HepG2 (cell line): ENCODE measurements around the gene KIAA1191. TPM values are rescaled to one million over a fixed set of nuclear protein-coding genes. Genes with fewer than 3 reads are reported as not detected.
A peak's percentile ranks its signal among the peaks of the same experiment; 100 is the strongest.

Experiments
- ATF7 ChIP-seq, 2 experiments: fragments of 450-650 bp in 1 of 2; sonication (generic) in 1 of 2; formaldehyde crosslinking in 1 of 2; IDR thresholded peaks; 2 replicates each; pipeline versions ENCODE4 v1.4.0 to v1.6.1; 2016 to 2020; ENCODE audit warnings: antibody characterized with exemption in 1 of 2, mild to moderate bottlenecking in 1 of 2, missing genetic modification reagents in 1 of 2
- MBD4 ChIP-seq: IDR thresholded peaks from 2 replicates; pipeline ENCODE4 v1.6.1; 2012; ENCODE audit warnings: low read length, inconsistent platforms, borderline replicate concordance
- MEIS2 ChIP-seq: sonication (generic); formaldehyde crosslinking; IDR thresholded peaks from 2 replicates; pipeline ENCODE4 v1.9.0; 2021; ENCODE audit warnings: mild to moderate bottlenecking, missing genetic modification reagents
- PBX3 ChIP-seq: sonication (generic); formaldehyde crosslinking; IDR thresholded peaks from 2 replicates; pipeline ENCODE4 v1.8.1; 2023; ENCODE audit warnings: missing genetic modification reagents, inconsistent platforms, borderline replicate concordance
- PCBP1 ChIP-seq: fragments of 200-400 bp; formaldehyde crosslinking; IDR thresholded peaks from 2 replicates; pipeline ENCODE4 v1.6.1; 2017; ENCODE audit warnings: mild to moderate bottlenecking, low read depth, low read length, borderline replicate concordance
- PCBP2 ChIP-seq: fragments of 200-400 bp; formaldehyde crosslinking; optimal IDR thresholded peaks from 2 replicates; pipeline ENCODE3; 2018; ENCODE audit warnings: low read length, low read depth; ENCODE audit not compliant: poor library complexity, severe bottlenecking
- PITX1 ChIP-seq: sonication (generic); formaldehyde crosslinking; IDR thresholded peaks from 2 replicates; pipeline ENCODE4 v1.5.1; 2020; ENCODE audit warnings: mild to moderate bottlenecking, missing genetic modification reagents
- RAD51 ChIP-seq: fragments of 450-650 bp; IDR thresholded peaks from 2 replicates; pipeline ENCODE4 v1.6.1; 2016; ENCODE audit warnings: borderline replicate concordance
- RFX3 ChIP-seq: IDR thresholded peaks from 2 replicates; pipeline ENCODE4 v1.6.1; 2016; ENCODE audit warnings: missing biosample characterization, missing genetic modification reagents
- SIX1 ChIP-seq: sonication (generic); formaldehyde crosslinking; IDR thresholded peaks from 2 replicates; pipeline ENCODE4 v1.4.0; 2020; ENCODE audit warnings: missing genetic modification reagents, borderline replicate concordance
- TFDP1 ChIP-seq: IDR thresholded peaks from 2 replicates; pipeline ENCODE4 v1.6.1; 2016; ENCODE audit warnings: missing compliant biosample characterization, missing genetic modification reagents, borderline replicate concordance
- ZMYM4 ChIP-seq: sonication (generic); formaldehyde crosslinking; IDR thresholded peaks from 2 replicates; pipeline ENCODE4 v1.8.1; 2023; ENCODE audit warnings: mild to moderate bottlenecking, missing genetic modification reagents
- ZNF136 ChIP-seq: sonication (generic); formaldehyde crosslinking; IDR thresholded peaks from 2 replicates; pipeline ENCODE4 v1.8.1; 2022; ENCODE audit warnings: low read depth, mild to moderate bottlenecking, moderate library complexity, missing genetic modification reagents
- ZNF17 ChIP-seq: sonication (generic); formaldehyde crosslinking; IDR thresholded peaks from 2 replicates; pipeline ENCODE4 v1.5.0; 2020; ENCODE audit warnings: mild to moderate bottlenecking, missing genetic modification reagents
- ZNF468 ChIP-seq: sonication (generic); formaldehyde crosslinking; IDR thresholded peaks from 2 replicates; pipeline ENCODE4 v1.8.0; 2022; ENCODE audit warnings: mild to moderate bottlenecking, moderate library complexity, missing genetic modification reagents
- ZNF607 ChIP-seq: sonication (generic); formaldehyde crosslinking; IDR thresholded peaks from 2 replicates; pipeline ENCODE4 v1.5.1; 2020; ENCODE audit warnings: missing genetic modification reagents, mild to moderate bottlenecking, borderline replicate concordance
- ZNF678 ChIP-seq: sonication (generic); formaldehyde crosslinking; IDR thresholded peaks from 2 replicates; pipeline ENCODE4 v1.4.0; 2020; ENCODE audit warnings: mild to moderate bottlenecking, missing genetic modification reagents
- polyA plus RNA-seq, 8 experiments: library from polyadenylated mRNA; depleted of rRNA in 3 of 8; stranded (reverse) in 7 of 8; unstranded in 1 of 8; fragments of >200 nt; fragmentation: Illumina TruSeq in 4 of 8; extraction: Trizol in 4 of 8; gene quantifications; 2 replicates each; pipeline versions ENCODE4 v1.2.1 to v1.2.3, GENCODE V29; 2011 to 2016; ENCODE audit warnings: low read depth in 4 of 8, missing spikeins in 1 of 8, mixed read lengths in 1 of 8; ENCODE audit not compliant: insufficient read depth in 1 of 8
- total RNA-seq, 5 experiments: library from RNA; depleted of rRNA; stranded (reverse); fragments of >200 nt; fragmentation: Illumina TruSeq; extraction: Trizol; gene quantifications; 2 replicates each; pipeline ENCODE4 v1.2.3, GENCODE V29; 2016; ENCODE audit warnings: low read depth in 1 of 5
- TF ChIP-seq, protein P1 (sequence below): sonication (generic); formaldehyde crosslinking; conservative IDR thresholded peaks from 2 replicates; pipeline ENCODE4 v1.4.0; 2020; ENCODE audit warnings: missing genetic modification reagents
- TF ChIP-seq, protein P2 (sequence below): sonication (generic); formaldehyde crosslinking; conservative IDR thresholded peaks from 2 replicates; pipeline ENCODE4 v1.4.0; 2020; ENCODE audit warnings: missing genetic modification reagents
- TF ChIP-seq, protein P3 (sequence below): sonication (generic); formaldehyde crosslinking; IDR thresholded peaks from 2 replicates; pipeline ENCODE4 v1.9.0; 2022; ENCODE audit warnings: low read depth, missing genetic modification reagents
- TF ChIP-seq, protein P4 (sequence below): sonication (generic); formaldehyde crosslinking; IDR thresholded peaks from 2 replicates; pipeline ENCODE4 v1.4.0; 2020; ENCODE audit warnings: missing genetic modification reagents

Gene KIAA1191
- total and polyA plus RNA-seq, 2 of the 13 experiments (the other 11 are each of a cell fraction or from before 2014, with no cell fraction given): 63.6 to 103 TPM

- TF ChIP-seq ZMYM4 (CRISPR knock-in tag) (peak; percentile 80), RAD51 (no peak), PITX1 (CRISPR knock-in tag) (no peak; the same call in none of the 2 replicates), ZNF607 (CRISPR knock-in tag) (no peak; the same call in 1 of the 2 replicates), TFDP1 (peak; percentile 92), MBD4 (no peak), PCBP2 (peak; percentile 15), PCBP1 (no peak), ZNF468 (CRISPR knock-in tag) (no peak), ATF7 (IDR thresholded peaks at IDR 0.05) (no peak), ATF7 (CRISPR knock-in tag; IDR thresholded peaks at IDR 0.05) (no peak), SIX1 (CRISPR knock-in tag) (peak; percentile 25; the same call in 1 of the 2 replicates), ZNF136 (CRISPR knock-in tag) (peak; percentile 86; the same call in 1 of the 2 replicates), ZNF678 (CRISPR knock-in tag) (peak; percentile 91), MEIS2 (CRISPR knock-in tag) (no peak; the same call in 1 of the 2 replicates), PBX3 (CRISPR knock-in tag) (no peak), RFX3 (CRISPR knock-in tag) (no peak), ZNF17 (no peak)
- TF ChIP-seq, protein P1, sequence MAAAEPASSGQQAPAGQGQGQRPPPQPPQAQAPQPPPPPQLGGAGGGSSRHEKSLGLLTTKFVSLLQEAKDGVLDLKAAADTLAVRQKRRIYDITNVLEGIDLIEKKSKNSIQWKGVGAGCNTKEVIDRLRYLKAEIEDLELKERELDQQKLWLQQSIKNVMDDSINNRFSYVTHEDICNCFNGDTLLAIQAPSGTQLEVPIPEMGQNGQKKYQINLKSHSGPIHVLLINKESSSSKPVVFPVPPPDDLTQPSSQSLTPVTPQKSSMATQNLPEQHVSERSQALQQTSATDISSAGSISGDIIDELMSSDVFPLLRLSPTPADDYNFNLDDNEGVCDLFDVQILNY: 0 out of 2 replicates have a peak, but pooled peaks have one; percentile 40
- TF ChIP-seq, protein P2, sequence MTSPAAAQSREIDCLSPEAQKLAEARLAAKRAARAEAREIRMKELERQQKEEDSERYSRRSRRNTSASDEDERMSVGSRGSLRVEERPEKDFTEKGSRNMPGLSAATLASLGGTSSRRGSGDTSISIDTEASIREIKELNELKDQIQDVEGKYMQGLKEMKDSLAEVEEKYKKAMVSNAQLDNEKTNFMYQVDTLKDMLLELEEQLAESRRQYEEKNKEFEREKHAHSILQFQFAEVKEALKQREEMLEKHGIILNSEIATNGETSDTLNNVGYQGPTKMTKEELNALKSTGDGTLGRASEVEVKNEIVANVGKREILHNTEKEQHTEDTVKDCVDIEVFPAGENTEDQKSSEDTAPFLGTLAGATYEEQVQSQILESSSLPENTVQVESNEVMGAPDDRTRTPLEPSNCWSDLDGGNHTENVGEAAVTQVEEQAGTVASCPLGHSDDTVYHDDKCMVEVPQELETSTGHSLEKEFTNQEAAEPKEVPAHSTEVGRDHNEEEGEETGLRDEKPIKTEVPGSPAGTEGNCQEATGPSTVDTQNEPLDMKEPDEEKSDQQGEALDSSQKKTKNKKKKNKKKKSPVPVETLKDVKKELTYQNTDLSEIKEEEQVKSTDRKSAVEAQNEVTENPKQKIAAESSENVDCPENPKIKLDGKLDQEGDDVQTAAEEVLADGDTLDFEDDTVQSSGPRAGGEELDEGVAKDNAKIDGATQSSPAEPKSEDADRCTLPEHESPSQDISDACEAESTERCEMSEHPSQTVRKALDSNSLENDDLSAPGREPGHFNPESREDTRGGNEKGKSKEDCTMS: no peak
- TF ChIP-seq, protein P3, sequence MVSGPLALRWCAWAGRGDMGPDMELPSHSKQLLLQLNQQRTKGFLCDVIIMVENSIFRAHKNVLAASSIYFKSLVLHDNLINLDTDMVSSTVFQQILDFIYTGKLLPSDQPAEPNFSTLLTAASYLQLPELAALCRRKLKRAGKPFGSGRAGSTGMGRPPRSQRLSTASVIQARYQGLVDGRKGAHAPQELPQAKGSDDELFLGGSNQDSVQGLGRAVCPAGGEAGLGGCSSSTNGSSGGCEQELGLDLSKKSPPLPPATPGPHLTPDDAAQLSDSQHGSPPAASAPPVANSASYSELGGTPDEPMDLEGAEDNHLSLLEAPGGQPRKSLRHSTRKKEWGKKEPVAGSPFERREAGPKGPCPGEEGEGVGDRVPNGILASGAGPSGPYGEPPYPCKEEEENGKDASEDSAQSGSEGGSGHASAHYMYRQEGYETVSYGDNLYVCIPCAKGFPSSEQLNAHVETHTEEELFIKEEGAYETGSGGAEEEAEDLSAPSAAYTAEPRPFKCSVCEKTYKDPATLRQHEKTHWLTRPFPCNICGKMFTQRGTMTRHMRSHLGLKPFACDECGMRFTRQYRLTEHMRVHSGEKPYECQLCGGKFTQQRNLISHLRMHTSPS (CRISPR knock-in tag): no peak
- TF ChIP-seq, protein P4, sequence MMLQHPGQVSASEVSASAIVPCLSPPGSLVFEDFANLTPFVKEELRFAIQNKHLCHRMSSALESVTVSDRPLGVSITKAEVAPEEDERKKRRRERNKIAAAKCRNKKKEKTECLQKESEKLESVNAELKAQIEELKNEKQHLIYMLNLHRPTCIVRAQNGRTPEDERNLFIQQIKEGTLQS (CRISPR knock-in tag): peak; percentile 2; the same call in 1 of the 2 replicates
Observed at GRCh38 chr5:176388444-176389134, 27.0 kb upstream of the KIAA1191 start, which contains the start of the genes HIGD2A and NOP16 (continued).
